DMS53 treated with DMSO at 0.1 percent for 48 hours (cell line): Measurements from ENCODE around the gene PRIM1.
"Not testable (repeated sequence)": the region's sequence is repeated elsewhere in the genome, so short reads cannot be mapped to it uniquely, and the experiment has no call there.

Experiments used
- DNase-seq: peaks from one replicate; lab custom pipeline; 2025; ENCODE audit not compliant: unreplicated experiment; lab: John Stamatoyannopoulos, UW

PRIM1 gene

GRCh38 chr12:56751712-56752598, at the start of gene PRIM1:
Gene PRIM1, minus strand, starts transcription at chr12:56752323. Its CDS starts 25 bp downstream, at chr12:56752298.
- DNase-seq = peak; percentile 83

- DNase-seq = no peak
Measured at GRCh38 chr12:56800221-56800620, 48.1 kb upstream of the PRIM1 start.

- DNase-seq = not testable (repeated sequence)
Measured at GRCh38 chr12:56799345-56799744, 47.2 kb upstream of the PRIM1 start.

- DNase-seq = not testable (repeated sequence)
Measured at GRCh38 chr12:56795791-56796190, 43.7 kb upstream of the PRIM1 start.

GRCh38 chr12:56795046-56795562, 43.0 kb upstream of the PRIM1 start:
- DNase-seq = not testable (repeated sequence)

- DNase-seq = not testable (repeated sequence)
Measured at GRCh38 chr12:56793124-56793523, 41.0 kb upstream of the PRIM1 start.

GRCh38 chr12:56792678-56793077, 40.6 kb upstream of the PRIM1 start:
- no peak for DNase-seq

- DNase-seq = not testable (repeated sequence)
Measured at GRCh38 chr12:56789429-56789828, 37.3 kb upstream of the PRIM1 start.

- DNase-seq = no peak
Measured at GRCh38 chr12:56787498-56787897, 35.4 kb upstream of the PRIM1 start.

- no peak for DNase-seq
Measured at GRCh38 chr12:56785874-56786273, 33.8 kb upstream of the PRIM1 start.

GRCh38 chr12:56785141-56785865, 33.2 kb upstream of the PRIM1 start:
- no peak for DNase-seq

- no peak for DNase-seq
Measured at GRCh38 chr12:56781726-56782125, 29.6 kb upstream of the PRIM1 start.

GRCh38 chr12:56778756-56779155, 26.6 kb upstream of the PRIM1 start:
- no peak for DNase-seq

- no peak for DNase-seq
Measured at GRCh38 chr12:56776654-56777053, 24.5 kb upstream of the PRIM1 start.

- no peak for DNase-seq
Measured at GRCh38 chr12:56775638-56776037, 23.5 kb upstream of the PRIM1 start.

- DNase-seq = no peak
Measured at GRCh38 chr12:56773113-56773512, 21.0 kb upstream of the PRIM1 start.

GRCh38 chr12:56772625-56773024, 20.5 kb upstream of the PRIM1 start:
- DNase-seq = no peak

- no peak for DNase-seq
Measured at GRCh38 chr12:56769868-56770267, 17.7 kb upstream of the PRIM1 start.

- DNase-seq = no peak
Measured at GRCh38 chr12:56768424-56768823, 16.3 kb upstream of the PRIM1 start.

- DNase-seq = no peak
Measured at GRCh38 chr12:56766535-56766934, 14.4 kb upstream of the PRIM1 start.

GRCh38 chr12:56763753-56764657, 11.9 kb upstream of the PRIM1 start:
- no peak for DNase-seq
